Measurements from ENCODE around the gene PCK1.

The PCK1 gene

GRCh38 chr20:57536771-57537724 is 23.9 kb upstream of the PCK1 start:
- no peak for DNase-seq

- no peak for DNase-seq
Measured at GRCh38 chr20:57537822-57538221, 23.1 kb upstream of the PCK1 start.

GRCh38 chr20:57539889-57540288 is 21.0 kb upstream of the PCK1 start:
- DNase-seq = no peak

GRCh38 chr20:57540890-57541580 is 19.9 kb upstream of the PCK1 start:
- DNase-seq = peak; percentile 44

GRCh38 chr20:57543754-57544153 is 17.2 kb upstream of the PCK1 start:
- DNase-seq = no peak

GRCh38 chr20:57544838-57545564 is 15.9 kb upstream of the PCK1 start:
- DNase-seq = peak; percentile 9

GRCh38 chr20:57545927-57546662 is 14.8 kb upstream of the PCK1 start:
- DNase-seq = no peak

GRCh38 chr20:57546956-57547649 is 13.8 kb upstream of the PCK1 start:
- peak; percentile 18 for DNase-seq

GRCh38 chr20:57548177-57549058 is 12.5 kb upstream of the PCK1 start:
- no peak for DNase-seq

GRCh38 chr20:57552471-57552870 is 8.4 kb upstream of the PCK1 start:
- DNase-seq = no peak

GRCh38 chr20:57553376-57554018 is 7.4 kb upstream of the PCK1 start:
- no peak for DNase-seq

GRCh38 chr20:57555457-57556184 is 5.3 kb upstream of the PCK1 start:
- no peak for DNase-seq

GRCh38 chr20:57556980-57557274 is 4.0 kb upstream of the PCK1 start:
- DNase-seq = no peak

GRCh38 chr20:57557926-57558613 is 2.8 kb upstream of the PCK1 start:
- no peak for DNase-seq

- DNase-seq = no peak
Measured at GRCh38 chr20:57558614-57559288, 2.2 kb upstream of the PCK1 start.

GRCh38 chr20:57559289-57559634 is 1.6 kb upstream of the PCK1 start:
- DNase-seq = no peak

- no peak for DNase-seq
Measured at GRCh38 chr20:57559658-57560553, 1.0 kb upstream of the PCK1 start.

All from NCI-H69 (cell line).